Endothelial cell of umbilical vein (primary cell): ENCODE measurements around the gene DCDC1. TPM values are rescaled to one million over a fixed set of nuclear protein-coding genes. Genes with fewer than 3 reads are reported as not detected.
A peak's percentile ranks its signal among the peaks of the same experiment; 100 is the strongest.

Source experiments
- BruUV-seq: library from RNA; stranded (reverse); fragments of 400-500 nt; replicated peaks from 2 replicates; lab custom pipeline; 2021; lab: Mats Ljungman, UMichigan
- CTCF ChIA-PET: fragments of 300-600, 350-600 bp; sonication (Branson Sonifier 250); formaldehyde crosslinking; loops from one replicate; lab custom pipeline; 2021; ENCODE audit warnings: antibody characterized with exemption, inconsistent platforms; lab: Charles Lee
- POLR2A ChIA-PET: fragments of 300-600, 350-600 bp; sonication (Branson Sonifier 250); formaldehyde crosslinking; loops from one replicate; lab custom pipeline; 2021; ENCODE audit warnings: antibody characterized with exemption, inconsistent platforms; lab: Charles Lee
- DNase-seq: peaks from one replicate; pipeline ENCODE4 v3.0.0-alpha.2; 2011; ENCODE audit warnings: low read depth, low spot score
- FAIRE-seq: peaks from 2 replicates; lab custom pipeline; 2011; peaks lifted over from hg19 to GRCh38; lab: Jason Lieb, UNC
- H2AFZ ChIP-seq: 2 replicates; pipeline ENCODE4 v1.6.0; 2012; ENCODE audit warnings: low read depth, low read length, control low read depth, inconsistent platforms
- H3K27ac ChIP-seq: 2 replicates; pipeline ENCODE4 v1.5.1; 2011; ENCODE audit warnings: low read depth, mild to moderate bottlenecking, control low read depth, low read length, moderate library complexity; ENCODE audit not compliant: insufficient read depth
- H3K27me3 ChIP-seq, 2 experiments: 2 replicates each; pipeline versions ENCODE4 v1.6.0 to v1.6.1; 2011; ENCODE audit warnings: low read length in 2 of 2, mixed read lengths in 1 of 2; ENCODE audit not compliant: control insufficient read depth in 2 of 2, insufficient read depth in 2 of 2
- H3K36me3 ChIP-seq, 2 experiments: 2 replicates in 1 of 2; 3 replicates in 1 of 2; pipeline ENCODE4 v1.5.1; 2011; ENCODE audit warnings: low read length in 2 of 2, mild to moderate bottlenecking in 1 of 2, moderate library complexity in 1 of 2; ENCODE audit not compliant: control insufficient read depth in 2 of 2, insufficient read depth in 2 of 2; ENCODE audit errors: extremely low read depth in 1 of 2
- H3K4me1 ChIP-seq: 3 replicates; pipeline ENCODE4 v1.5.1; 2011; ENCODE audit warnings: mild to moderate bottlenecking, low read length; ENCODE audit not compliant: control insufficient read depth, insufficient read depth; ENCODE audit errors: extremely low read depth
- H3K4me2 ChIP-seq: 2 replicates; pipeline ENCODE4 v1.6.1; 2011; ENCODE audit warnings: low read length, control low read depth, mixed read lengths; ENCODE audit not compliant: insufficient read depth
- H3K4me3 ChIP-seq, 3 experiments: fragments of 200-600 bp in 1 of 3; sonication (generic), shearing (Covaris generic) in 1 of 3; replicated peaks in 1 of 3; 2 replicates each; pipeline ENCODE4 v1.5.1; 2011 to 2016; ENCODE audit warnings: control low read depth in 3 of 3, low read length in 3 of 3, mild to moderate bottlenecking in 2 of 3, inconsistent platforms in 1 of 3, low read depth in 1 of 3, moderate library complexity in 1 of 3; ENCODE audit not compliant: insufficient read depth in 1 of 3
- H3K79me2 ChIP-seq: 2 replicates; pipeline ENCODE4 v1.6.0; 2012; ENCODE audit warnings: low read length, inconsistent platforms; ENCODE audit not compliant: control insufficient read depth, insufficient read depth
- H3K9ac ChIP-seq: replicated peaks from 2 replicates; pipeline ENCODE3; 2011; ENCODE audit warnings: low read length, control low read depth; ENCODE audit not compliant: insufficient read depth; ENCODE audit errors: extremely low read depth
- H3K9me1 ChIP-seq: replicated peaks from 3 replicates; pipeline ENCODE4 v1.6.0; 2011; ENCODE audit warnings: mild to moderate bottlenecking, low read length; ENCODE audit not compliant: control insufficient read depth, insufficient read depth; ENCODE audit errors: extremely low read depth
- H3K9me3 ChIP-seq: replicated peaks from 2 replicates; pipeline ENCODE4 v1.5.1; 2012; ENCODE audit warnings: low read length, inconsistent platforms; ENCODE audit not compliant: control insufficient read depth, insufficient read depth
- H4K20me1 ChIP-seq: replicated peaks from 2 replicates; pipeline ENCODE3; 2011; ENCODE audit warnings: mild to moderate bottlenecking, low read length; ENCODE audit not compliant: control insufficient read depth, insufficient read depth; ENCODE audit errors: extremely low read depth
- FOS ChIP-seq: IDR thresholded peaks from 2 replicates; pipeline ENCODE4 v1.6.1; 2011; ENCODE audit warnings: mild to moderate bottlenecking, low read length, moderate library complexity, borderline replicate concordance; ENCODE audit not compliant: insufficient read depth
- GATA2 ChIP-seq: IDR thresholded peaks from 2 replicates; pipeline ENCODE4 v1.7.0; 2011; ENCODE audit warnings: low read depth, mild to moderate bottlenecking, moderate library complexity, mixed read lengths, low read length; ENCODE audit not compliant: insufficient read length, insufficient read depth
- JUN ChIP-seq: IDR thresholded peaks from 2 replicates; pipeline ENCODE4 v1.6.1; 2011; ENCODE audit warnings: borderline replicate concordance, low read depth; ENCODE audit not compliant: insufficient read length, insufficient read depth
- MYC ChIP-seq: IDR thresholded peaks from one replicate; pipeline ENCODE4 v1.6.1; 2011; ENCODE audit warnings: mild to moderate bottlenecking, low read depth, low read length
- POLR2A ChIP-seq: IDR thresholded peaks from 2 replicates; pipeline ENCODE4 v1.6.1; 2012; ENCODE audit warnings: low read depth, mild to moderate bottlenecking, control low read depth, low read length
- dilution Hi-C: fragments of 300-500 bp; cut with MboI; formaldehyde crosslinking; loops from one replicate; pipeline ENCODE4 v1.15.0; 2019; ENCODE audit warnings: low sequenced_read_pairs; ENCODE audit not compliant: extremely low pct_ligation_motif_present
- intact Hi-C: fragments of 100-400 bp; cut with micrococcal nuclease; formaldehyde crosslinking; loops from one replicate; pipeline ENCODE4 v1.10.0; 2022
- polyA plus RNA-seq, 4 experiments: library from polyadenylated mRNA; depleted of rRNA in 3 of 4; stranded (reverse) in 3 of 4; unstranded in 1 of 4; fragments of >200 nt; gene quantifications; 2 replicates each; pipeline versions ENCODE4 v1.2.1 to v1.2.3, GENCODE V29; 2011 to 2012; ENCODE audit warnings: missing spikeins in 1 of 4
- total RNA-seq: library from RNA; stranded (reverse); gene quantifications from 2 replicates; pipeline ENCODE4 v1.2.3, GENCODE V29; 2021
- TF ChIP-seq, protein P1 (sequence below): IDR thresholded peaks from 2 replicates; pipeline ENCODE4 v1.6.1; 2011; ENCODE audit not compliant: insufficient read depth, insufficient read length

DCDC1 gene
- total and polyA plus RNA-seq, 2 donors (not counting 3 experiments of a cell fraction or from before 2014, with no cell fraction given), result 0.04 TPM; not detected in 1

DNA sequence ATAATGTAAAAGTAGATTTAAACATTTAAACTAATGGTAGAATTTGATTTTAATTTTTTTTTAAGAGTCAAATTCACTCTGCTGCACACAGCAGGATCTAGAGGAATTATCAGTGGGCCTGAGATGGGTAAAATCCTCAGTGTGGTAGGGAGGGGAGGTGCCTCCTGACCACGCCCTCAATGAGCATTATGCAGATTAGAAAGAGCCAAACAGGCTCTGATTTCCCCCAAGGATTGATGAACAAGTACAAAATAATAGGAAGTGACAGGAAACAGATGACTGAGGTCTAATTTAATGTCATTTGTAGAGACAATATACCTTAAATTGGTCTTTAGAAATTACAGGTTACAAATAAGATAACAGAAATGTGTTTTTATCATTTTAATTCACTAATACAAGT lies 155.2 kb downstream of the DCDC1 start:
- dilution Hi-C loops (no loop called here), intact Hi-C loops (no loop called here)
- no peaks in the 10 kb centered on the region for H3K9me1 ChIP-seq
- DNase-seq, result no peak
- H2AFZ ChIP-seq, result no peak overlapping the region
- no peak for FAIRE-seq
- no peaks in the 10 kb centered on the region for H3K27me3 ChIP-seq
- H3K36me3 ChIP-seq, result no peaks in the 10 kb centered on the region
- POLR2A ChIA-PET, result no interaction called here
- no peaks in the 10 kb centered on the region for H3K4me1 ChIP-seq
- no peak overlapping the region for H3K27ac ChIP-seq
- no peaks in the 10 kb centered on the region for H3K9me3 ChIP-seq
- CTCF ChIA-PET, result no interaction called here
- TF ChIP-seq POLR2A, result no peak
- TF ChIP-seq FOS, result no peak
- TF ChIP-seq JUN, result no peak
- TF ChIP-seq, protein P1, sequence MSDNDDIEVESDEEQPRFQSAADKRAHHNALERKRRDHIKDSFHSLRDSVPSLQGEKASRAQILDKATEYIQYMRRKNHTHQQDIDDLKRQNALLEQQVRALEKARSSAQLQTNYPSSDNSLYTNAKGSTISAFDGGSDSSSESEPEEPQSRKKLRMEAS, result no peak
- no peak for TF ChIP-seq GATA2
- no peak for TF ChIP-seq MYC
- no peak overlapping the region for H3K9ac ChIP-seq
- H3K4me3 ChIP-seq, result no peak overlapping the region
- H4K20me1 ChIP-seq, result no peaks in the 10 kb centered on the region
- no TSS peak for BruUV-seq
- no peak overlapping the region for H3K4me2 ChIP-seq
- no peaks in the 10 kb centered on the region for H3K79me2 ChIP-seq

GRCh38 chr11:31199378-31199777 lies 170.2 kb downstream of the DCDC1 start:
- Histone ChIP-seq H3K9me1 (no peaks in the 10 kb centered on the region), H3K4me1 (no peaks in the 10 kb centered on the region), H3K27me3 (no peaks in the 10 kb centered on the region), H4K20me1 (no peaks in the 10 kb centered on the region), H3K9me3 (no peaks in the 10 kb centered on the region), H3K27ac (no peak overlapping the region), H2AFZ (no peak overlapping the region), H3K9ac (no peak overlapping the region), H3K79me2 (no peaks in the 10 kb centered on the region), H3K4me2 (no peak overlapping the region), H3K36me3 (no peaks in the 10 kb centered on the region), H3K4me3 (no peak overlapping the region)
- ChIA-PET POLR2A (no interaction called here), CTCF (no interaction called here)
- TF ChIP-seq GATA2, result no peak
- no TSS peak for BruUV-seq
- FAIRE-seq (peak; percentile 38), DNase-seq (no peak)
- intact Hi-C loops (no loop called here), dilution Hi-C loops (no loop called here)
